Calu3 (cell line): Measurements from ENCODE around the gene CDH13. TPM values are rescaled to one million over a fixed set of nuclear protein-coding genes. Genes with fewer than 3 reads are reported as not detected.

Experiments used
- BruUV-seq: library from RNA; stranded (reverse); fragments of 400-500 nt; replicated peaks from 2 replicates; lab custom pipeline; 2021; lab: Mats Ljungman, UMichigan
- CTCF ChIA-PET: fragments of 300-600 bp; sonication (Branson Sonifier 250); formaldehyde crosslinking; loops from one replicate; lab custom pipeline; 2022; ENCODE audit warnings: antibody characterized with exemption; lab: Charles Lee
- DNase-seq: peaks from one replicate; pipeline ENCODE4 v3.0.0; 2022
- H3K27ac Mint-ChIP-seq: one replicate; pipeline ENCODE4 v1.8.0; 2022; ENCODE audit warnings: mixed read lengths; ENCODE audit not compliant: unreplicated experiment
- H3K27me3 Mint-ChIP-seq: one replicate; pipeline ENCODE4 v1.8.0; 2022; ENCODE audit warnings: mixed read lengths; ENCODE audit not compliant: unreplicated experiment
- H3K36me3 Mint-ChIP-seq: one replicate; pipeline ENCODE4 v1.8.0; 2022; ENCODE audit warnings: mild to moderate bottlenecking, moderate library complexity, mixed read lengths; ENCODE audit not compliant: insufficient read depth, unreplicated experiment
- H3K4me1 Mint-ChIP-seq: one replicate; pipeline ENCODE4 v1.8.0; 2022; ENCODE audit warnings: mild to moderate bottlenecking, low read depth, mixed read lengths; ENCODE audit not compliant: unreplicated experiment
- H3K4me3 Mint-ChIP-seq: one replicate; pipeline ENCODE4 v1.8.0; 2022; ENCODE audit warnings: mild to moderate bottlenecking, low read depth, moderate library complexity, mixed read lengths; ENCODE audit not compliant: unreplicated experiment
- H3K9me3 Mint-ChIP-seq: one replicate; pipeline ENCODE4 v1.8.0; 2022; ENCODE audit warnings: low read depth, mixed read lengths; ENCODE audit not compliant: unreplicated experiment
- CTCF ChIP-seq: fragments of 200-600 bp; IDR thresholded peaks from one replicate; pipeline ENCODE4 v1.8.0; 2022; ENCODE audit warnings: antibody characterized with exemption; ENCODE audit not compliant: unreplicated experiment
- intact Hi-C: fragments of 100-400 bp; cut with micrococcal nuclease; formaldehyde crosslinking; loops from one replicate; pipeline ENCODE4 v1.10.0; 2022; ENCODE audit not compliant: unreplicated experiment
- total RNA-seq: library from RNA; stranded (reverse); gene quantifications from 2 replicates; pipeline ENCODE4 v1.2.3, GENCODE V29; 2022

CDH13 gene
- total RNA-seq, 1 experiment from 2014 or later, result not detected

GRCh38 chr16:83310816-83311215 lies 684.0 kb downstream of the CDH13 start:
- intact Hi-C loops, result no loop called here
- Mint-ChIP-seq H3K9me3 (peaks cover 10% of the 10 kb centered on the region), H3K27ac (no peak overlapping the region), H3K4me1 (no peaks in the 10 kb centered on the region), H3K36me3 (no peaks in the 10 kb centered on the region), H3K27me3 (no peaks in the 10 kb centered on the region), H3K4me3 (no peak overlapping the region)
- BruUV-seq, result no TSS peak
- DNase-seq, result no peak
- CTCF ChIA-PET, result interaction anchor here (0.6 kb wide), 1 partner anchor 27 kb away, joined by 9 read pairs; no protein-coding TSS in a partner anchor
- TF ChIP-seq CTCF, result no peak

- H3K4me3 Mint-ChIP-seq, result no peak overlapping the region
- intact Hi-C loops, result no loop called here
- H3K9me3 Mint-ChIP-seq, result peaks cover 11% of the 10 kb centered on the region
- DNase-seq, result no peak
- no peaks in the 10 kb centered on the region for H3K27me3 Mint-ChIP-seq
- CTCF ChIA-PET, result interaction anchor here (1.0 kb wide), 1 partner anchor 939 kb away, joined by 5 read pairs; no protein-coding TSS in a partner anchor
- H3K36me3 Mint-ChIP-seq, result no peaks in the 10 kb centered on the region
- H3K27ac Mint-ChIP-seq, result no peak overlapping the region
- TF ChIP-seq CTCF, result no peak
- no peaks in the 10 kb centered on the region for H3K4me1 Mint-ChIP-seq
- no TSS peak for BruUV-seq
These were observed 685.4 kb downstream of the CDH13 start for GRCh38 chr16:83312015-83312717.

- Mint-ChIP-seq H3K27ac (no peak overlapping the region), H3K4me3 (no peak overlapping the region), H3K27me3 (no peaks in the 10 kb centered on the region), H3K9me3 (peaks cover 11% of the 10 kb centered on the region), H3K36me3 (no peaks in the 10 kb centered on the region), H3K4me1 (no peaks in the 10 kb centered on the region)
- CTCF ChIA-PET, result interaction anchor here (1.0 kb wide), 1 partner anchor 940 kb away, joined by 5 read pairs; no protein-coding TSS in a partner anchor
- no TSS peak for BruUV-seq
- no peak for TF ChIP-seq CTCF
- no peak for DNase-seq
- intact Hi-C loops, result no loop called here
These were observed 686.0 kb downstream of the CDH13 start for GRCh38 chr16:83312718-83313245.

- no peak for TF ChIP-seq CTCF
- Mint-ChIP-seq H3K27me3 (no peaks in the 10 kb centered on the region), H3K4me3 (no peak overlapping the region), H3K36me3 (no peaks in the 10 kb centered on the region), H3K27ac (no peak overlapping the region), H3K9me3 (peaks cover 15% of the 10 kb centered on the region), H3K4me1 (no peaks in the 10 kb centered on the region)
- CTCF ChIA-PET, result no interaction called here
- no TSS peak for BruUV-seq
- intact Hi-C loops, result no loop called here
- no peak for DNase-seq
These were observed 688.5 kb downstream of the CDH13 start for GRCh38 chr16:83315271-83315670.
